ENCODE data around the gene KAZN. TPM values are rescaled to one million over a fixed set of nuclear protein-coding genes. Genes with fewer than 3 reads are reported as not detected.
A peak's percentile ranks its signal among the peaks of the same experiment; 100 is the strongest.

Gene KAZN
- polyA plus RNA-seq, 1 donor (not counting 4 experiments of a cell fraction or from before 2014, with no cell fraction given) = 5.9 TPM

GRCh38 chr1:14848625-14849024, 250.1 kb downstream of the KAZN start:
- DNase-seq (ENCODE audit: low read depth, low spot score) = no peak
- TF ChIP-seq EZH2 (IDR thresholded peaks at IDR 0.05; ENCODE audit: low read length) = no peak
- dilution Hi-C loops (cut with MboI; ENCODE audit: extremely low pct_ligation_motif_present, low sequenced_read_pairs) = no loop called here
- no peak overlapping the region for H3K9ac ChIP-seq (ENCODE audit: control insufficient read depth, extremely low read depth, insufficient read depth, low read length)
- H3K9me1 ChIP-seq (ENCODE audit: control insufficient read depth, extremely low read depth, insufficient read depth, low read length) = no peaks in the 10 kb centered on the region
- no peak overlapping the region for H3K4me3 ChIP-seq (ENCODE audit: control insufficient read depth in 2 of 3, extremely low read depth in 1 of 3, insufficient read depth in 2 of 3, low read depth in 1 of 3, low read length in 3 of 3)
- FAIRE-seq = no peak
- no peak overlapping the region for H2AFZ ChIP-seq (ENCODE audit: control insufficient read depth, low read length)
- H4K20me1 ChIP-seq (ENCODE audit: control insufficient read depth, extremely low read depth, insufficient read depth, low read length) = no peaks in the 10 kb centered on the region
- no peak overlapping the region for H3K27ac ChIP-seq (ENCODE audit: control insufficient read depth, insufficient read depth, low read length)
- no peaks in the 10 kb centered on the region for H3K79me2 ChIP-seq (ENCODE audit: control insufficient read depth, insufficient read depth, low read length)
- H3K27me3 ChIP-seq (ENCODE audit: control insufficient read depth, extremely low read depth, insufficient read depth, low read length) = peaks cover 3% of the 10 kb centered on the region
- H3K9me3 ChIP-seq (ENCODE audit: control insufficient read depth, low read depth, low read length) = no peaks in the 10 kb centered on the region
- H3K4me2 ChIP-seq (ENCODE audit: control insufficient read depth, extremely low read depth, insufficient read depth, low read depth, low read length) = no peak overlapping the region
- H3K4me1 ChIP-seq (ENCODE audit: control insufficient read depth, extremely low read depth, insufficient read depth, low read length) = peaks cover 4% of the 10 kb centered on the region
- no peaks in the 10 kb centered on the region for H3K36me3 ChIP-seq (ENCODE audit: control insufficient read depth in 2 of 2, extremely low read depth in 1 of 2, insufficient read depth in 2 of 2, low read length in 2 of 2)

GRCh38 chr1:14849038-14849437, 250.6 kb downstream of the KAZN start:
- no peaks in the 10 kb centered on the region for H3K79me2 ChIP-seq (ENCODE audit: control insufficient read depth, insufficient read depth, low read length)
- peaks cover 3% of the 10 kb centered on the region for H3K27me3 ChIP-seq (ENCODE audit: control insufficient read depth, extremely low read depth, insufficient read depth, low read length)
- no peaks in the 10 kb centered on the region for H3K9me1 ChIP-seq (ENCODE audit: control insufficient read depth, extremely low read depth, insufficient read depth, low read length)
- FAIRE-seq = no peak
- H3K4me3 ChIP-seq (ENCODE audit: control insufficient read depth in 2 of 3, extremely low read depth in 1 of 3, insufficient read depth in 2 of 3, low read depth in 1 of 3, low read length in 3 of 3) = no peak overlapping the region
- H3K36me3 ChIP-seq (ENCODE audit: control insufficient read depth in 2 of 2, extremely low read depth in 1 of 2, insufficient read depth in 2 of 2, low read length in 2 of 2) = no peaks in the 10 kb centered on the region
- no peak overlapping the region for H2AFZ ChIP-seq (ENCODE audit: control insufficient read depth, low read length)
- H3K4me2 ChIP-seq (ENCODE audit: control insufficient read depth, extremely low read depth, insufficient read depth, low read depth, low read length) = no peak overlapping the region
- no peak overlapping the region for H3K9ac ChIP-seq (ENCODE audit: control insufficient read depth, extremely low read depth, insufficient read depth, low read length)
- no peaks in the 10 kb centered on the region for H4K20me1 ChIP-seq (ENCODE audit: control insufficient read depth, extremely low read depth, insufficient read depth, low read length)
- no peak for TF ChIP-seq EZH2 (IDR thresholded peaks at IDR 0.05; ENCODE audit: low read length)
- no peak for TF ChIP-seq CTCF (optimal IDR thresholded peaks at IDR 0.05 in 1 of 3, IDR thresholded peaks at IDR 0.05 in 1 of 3, conservative IDR thresholded peaks at IDR 0.05 in 1 of 3; ENCODE audit: extremely low read depth in 1 of 3, insufficient read depth in 2 of 3, low read length in 3 of 3)
- peaks cover 2% of the 10 kb centered on the region for H3K4me1 ChIP-seq (ENCODE audit: control insufficient read depth, extremely low read depth, insufficient read depth, low read length)
- no peak for DNase-seq (ENCODE audit: low read depth, low spot score)
- dilution Hi-C loops (cut with MboI; ENCODE audit: extremely low pct_ligation_motif_present, low sequenced_read_pairs) = no loop called here
- H3K9me3 ChIP-seq (ENCODE audit: control insufficient read depth, low read depth, low read length) = no peaks in the 10 kb centered on the region
- H3K27ac ChIP-seq (ENCODE audit: control insufficient read depth, insufficient read depth, low read length) = no peak overlapping the region

- no peaks in the 10 kb centered on the region for H3K36me3 ChIP-seq (ENCODE audit: control insufficient read depth in 2 of 2, extremely low read depth in 1 of 2, insufficient read depth in 2 of 2, low read length in 2 of 2)
- dilution Hi-C loops (cut with MboI; ENCODE audit: extremely low pct_ligation_motif_present, low sequenced_read_pairs) = no loop called here
- no peak overlapping the region for H3K4me3 ChIP-seq (ENCODE audit: control insufficient read depth in 2 of 3, extremely low read depth in 1 of 3, insufficient read depth in 2 of 3, low read depth in 1 of 3, low read length in 3 of 3)
- H3K27me3 ChIP-seq (ENCODE audit: control insufficient read depth, extremely low read depth, insufficient read depth, low read length) = peaks cover 2% of the 10 kb centered on the region
- TF ChIP-seq EZH2 (IDR thresholded peaks at IDR 0.05; ENCODE audit: low read length) = no peak
- TF ChIP-seq CTCF (optimal IDR thresholded peaks at IDR 0.05 in 1 of 3, IDR thresholded peaks at IDR 0.05 in 1 of 3, conservative IDR thresholded peaks at IDR 0.05 in 1 of 3; ENCODE audit: extremely low read depth in 1 of 3, insufficient read depth in 2 of 3, low read length in 3 of 3) = peak; percentile 12 to 60 (median 50)
- no peak overlapping the region for H3K4me2 ChIP-seq (ENCODE audit: control insufficient read depth, extremely low read depth, insufficient read depth, low read depth, low read length)
- no peaks in the 10 kb centered on the region for H3K4me1 ChIP-seq (ENCODE audit: control insufficient read depth, extremely low read depth, insufficient read depth, low read length)
- H3K27ac ChIP-seq (ENCODE audit: control insufficient read depth, insufficient read depth, low read length) = no peak overlapping the region
- H2AFZ ChIP-seq (ENCODE audit: control insufficient read depth, low read length) = no peak overlapping the region
- H3K9ac ChIP-seq (ENCODE audit: control insufficient read depth, extremely low read depth, insufficient read depth, low read length) = no peak overlapping the region
- DNase-seq (ENCODE audit: low read depth, low spot score) (no peak), FAIRE-seq (no peak)
- no peaks in the 10 kb centered on the region for H3K9me3 ChIP-seq (ENCODE audit: control insufficient read depth, low read depth, low read length)
- no peaks in the 10 kb centered on the region for H3K79me2 ChIP-seq (ENCODE audit: control insufficient read depth, insufficient read depth, low read length)
- H3K9me1 ChIP-seq (ENCODE audit: control insufficient read depth, extremely low read depth, insufficient read depth, low read length) = no peaks in the 10 kb centered on the region
- no peaks in the 10 kb centered on the region for H4K20me1 ChIP-seq (ENCODE audit: control insufficient read depth, extremely low read depth, insufficient read depth, low read length)
Observed at GRCh38 chr1:14850563-14850962, 252.1 kb downstream of the KAZN start.
